Effector memory CD4-positive, alpha-beta T cell (primary cell): ENCODE data around the gene CSE1L.
"Not testable (repeated sequence)": the region's sequence is repeated elsewhere in the genome, so short reads cannot be mapped to it uniquely, and the experiment has no call there.

ENCODE experiments used
- DNase-seq, 3 donors: peaks; one replicate each; pipeline ENCODE4 v3.0.0-alpha.2; 2020
- H3K27ac ChIP-seq: 2 replicates; pipeline ENCODE4 v1.7.0; 2013; ENCODE audit warnings: mild to moderate bottlenecking, low read length, moderate library complexity; ENCODE audit not compliant: insufficient read depth, poor library complexity, severe bottlenecking
- H3K27me3 ChIP-seq: replicated peaks from 2 replicates; pipeline ENCODE4 v1.7.0; 2013; ENCODE audit warnings: mild to moderate bottlenecking, low read length; ENCODE audit not compliant: insufficient read depth, control insufficient read depth, poor library complexity, severe bottlenecking
- H3K36me3 ChIP-seq: 2 replicates; pipeline ENCODE4 v1.7.0; 2013; ENCODE audit warnings: mild to moderate bottlenecking, low read length, moderate library complexity; ENCODE audit not compliant: control insufficient read depth, insufficient read depth
- H3K4me1 ChIP-seq: 2 replicates; pipeline ENCODE4 v1.7.0; 2013; ENCODE audit warnings: low read length, mild to moderate bottlenecking; ENCODE audit not compliant: control insufficient read depth, insufficient read depth, poor library complexity, severe bottlenecking
- H3K4me3 ChIP-seq: 2 replicates; pipeline ENCODE4 v1.7.0; 2013; ENCODE audit warnings: low read length, low read depth, mild to moderate bottlenecking; ENCODE audit not compliant: insufficient read depth, poor library complexity, severe bottlenecking
- H3K9me3 ChIP-seq: 2 replicates; pipeline ENCODE4 v1.7.0; 2013; ENCODE audit warnings: mild to moderate bottlenecking, low read length, moderate library complexity; ENCODE audit not compliant: control insufficient read depth

CSE1L gene

DNA sequence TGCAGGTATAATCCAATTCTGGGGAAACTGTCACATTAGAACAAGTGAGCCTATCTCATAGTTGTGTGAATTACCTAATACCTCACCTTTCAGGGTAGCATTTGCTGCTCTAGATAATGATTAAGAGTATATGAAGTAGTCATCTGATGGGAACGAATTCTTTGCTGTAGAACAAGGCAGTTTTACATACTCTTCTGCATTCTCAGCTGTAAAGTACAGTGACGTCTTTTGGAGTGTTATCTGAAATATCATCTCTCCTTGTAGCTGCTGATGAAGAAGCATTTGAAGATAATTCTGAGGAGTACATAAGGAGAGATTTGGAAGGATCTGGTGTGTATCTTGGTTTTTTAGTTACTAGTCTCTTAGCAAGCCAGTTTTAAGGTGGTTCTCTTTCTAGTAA lies 28.4 kb downstream of the CSE1L start:
- Histone ChIP-seq H3K27me3 (no peaks in the 10 kb centered on the region), H3K9me3 (no peaks in the 10 kb centered on the region), H3K4me1 (no peaks in the 10 kb centered on the region), H3K36me3 (peaks cover 81% of the 10 kb centered on the region), H3K4me3 (no peak overlapping the region), H3K27ac (no peak overlapping the region)
- no peak for DNase-seq

- H3K9me3 ChIP-seq = no peaks in the 10 kb centered on the region
- no peak for DNase-seq
- H3K36me3 ChIP-seq = peaks cover 75% of the 10 kb centered on the region
- no peaks in the 10 kb centered on the region for H3K4me1 ChIP-seq
- H3K27me3 ChIP-seq = no peaks in the 10 kb centered on the region
- H3K4me3 ChIP-seq = no peak overlapping the region
- H3K27ac ChIP-seq = no peak overlapping the region
Measured at GRCh38 chr20:49078310-49078709, 32.2 kb downstream of the CSE1L start.

GRCh38 chr20:49082295-49082694 lies 36.2 kb downstream of the CSE1L start:
- not testable (repeated sequence) for DNase-seq, H3K4me3 ChIP-seq, H3K27ac ChIP-seq, H3K4me1 ChIP-seq, H3K9me3 ChIP-seq, H3K27me3 ChIP-seq
- peaks cover 75% of the 10 kb centered on the region for H3K36me3 ChIP-seq

DNA sequence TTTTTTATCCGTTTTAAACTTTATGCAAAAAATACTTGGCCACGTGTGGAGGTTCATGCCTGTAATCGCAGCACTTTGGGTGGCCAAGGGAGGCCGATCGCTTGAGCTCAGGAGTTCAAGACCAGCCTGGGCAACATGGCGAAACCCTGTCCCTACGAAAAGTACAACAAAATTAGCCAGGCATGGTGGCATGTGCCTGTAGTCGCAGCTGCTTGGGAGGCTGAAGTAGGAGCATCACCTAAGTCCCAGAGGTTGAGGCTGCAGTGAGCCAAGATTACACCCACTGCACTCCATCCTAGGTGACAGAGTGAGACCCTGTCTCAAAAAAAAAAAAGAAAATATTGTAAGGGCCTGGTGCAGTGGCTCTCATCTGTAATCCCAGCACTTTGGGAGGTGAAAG lies 45.0 kb downstream of the CSE1L start:
- H3K27ac ChIP-seq = no peak overlapping the region

DNA sequence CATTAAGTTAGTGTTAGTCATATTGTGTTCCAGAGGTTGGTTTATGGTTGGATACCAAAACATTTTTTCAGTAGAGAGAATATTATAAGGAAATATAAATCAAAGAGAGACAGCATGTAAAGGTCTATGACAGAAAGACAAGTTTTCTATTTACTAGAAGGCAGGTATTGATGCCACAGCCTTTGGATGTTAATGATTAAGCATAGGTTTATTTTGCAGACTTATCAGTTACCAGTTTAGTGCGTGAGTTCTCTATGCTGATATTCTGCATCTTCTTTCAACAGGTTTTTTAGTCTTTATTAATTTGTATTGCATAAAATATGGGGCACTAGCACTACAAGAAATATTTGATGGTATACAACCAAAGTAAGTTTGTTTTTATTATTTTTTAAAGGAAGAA lies 45.6 kb downstream of the CSE1L start:
- Histone ChIP-seq H3K9me3 (no peaks in the 10 kb centered on the region), H3K4me1 (no peaks in the 10 kb centered on the region), H3K27me3 (no peaks in the 10 kb centered on the region), H3K36me3 (peaks cover 97% of the 10 kb centered on the region), H3K4me3 (no peak overlapping the region), H3K27ac (no peak overlapping the region)
- no peak for DNase-seq

More for the DNA sequence above, 45.0 kb downstream of the CSE1L start:
- H3K36me3 ChIP-seq = peaks cover 92% of the 10 kb centered on the region
- H3K4me3 ChIP-seq = no peak overlapping the region
- no peaks in the 10 kb centered on the region for H3K9me3 ChIP-seq
- H3K27me3 ChIP-seq = no peaks in the 10 kb centered on the region
- H3K4me1 ChIP-seq = no peaks in the 10 kb centered on the region
- no peak for DNase-seq

GRCh38 chr20:49096203-49096730 lies 50.2 kb downstream of the CSE1L start:
- no peak for DNase-seq
- no peaks in the 10 kb centered on the region for H3K27me3 ChIP-seq
- no peaks in the 10 kb centered on the region for H3K4me1 ChIP-seq
- H3K4me3 ChIP-seq = no peak overlapping the region
- H3K27ac ChIP-seq = no peak overlapping the region
- H3K9me3 ChIP-seq = no peaks in the 10 kb centered on the region
- H3K36me3 ChIP-seq = peaks cover 56% of the 10 kb centered on the region

DNA sequence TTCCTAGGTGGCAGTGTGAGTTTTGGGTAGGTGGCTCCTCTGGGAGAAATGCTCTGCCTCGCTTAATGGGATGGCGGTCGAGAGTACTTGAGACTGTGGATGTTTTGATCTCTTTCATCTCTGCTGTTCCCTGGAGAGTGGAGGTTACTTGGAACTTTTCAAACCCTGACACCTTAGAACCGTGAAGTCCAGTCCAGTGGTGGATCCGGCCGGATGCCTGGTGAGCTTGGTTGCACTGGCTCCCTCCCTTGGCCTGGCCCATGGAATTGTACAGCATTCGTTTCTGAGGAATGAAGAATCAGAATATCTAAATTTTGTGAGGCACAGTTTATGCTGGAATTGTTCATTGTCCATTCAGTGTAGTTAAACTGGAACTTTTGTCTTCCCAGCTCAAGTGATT lies 51.0 kb downstream of the CSE1L start:
- no peaks in the 10 kb centered on the region for H3K27me3 ChIP-seq
- no peaks in the 10 kb centered on the region for H3K9me3 ChIP-seq
- no peak for DNase-seq
- no peak overlapping the region for H3K27ac ChIP-seq
- H3K4me3 ChIP-seq = no peak overlapping the region
- H3K4me1 ChIP-seq = no peaks in the 10 kb centered on the region
- H3K36me3 ChIP-seq = peaks cover 52% of the 10 kb centered on the region

DNA sequence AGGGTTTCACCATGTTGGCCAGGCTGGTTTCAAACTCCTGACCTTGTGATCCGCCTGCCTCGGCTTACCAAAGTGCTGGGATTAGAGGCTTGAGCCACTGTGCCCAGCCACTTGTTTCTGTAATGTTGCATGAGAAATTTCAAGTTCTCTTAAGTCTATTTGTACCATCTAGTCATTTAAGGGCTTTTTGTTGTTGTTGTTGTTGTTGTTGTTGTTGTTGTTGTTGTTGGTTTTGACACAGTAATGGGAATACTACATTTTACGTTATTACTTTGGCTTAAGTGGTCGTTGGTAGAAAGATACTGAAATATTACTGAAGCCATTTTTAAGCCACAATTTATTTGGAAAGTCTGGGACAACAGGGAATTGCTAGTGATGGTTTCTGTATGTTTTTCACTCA lies 52.0 kb downstream of the CSE1L start:
- peaks cover 45% of the 10 kb centered on the region for H3K36me3 ChIP-seq
- no peak overlapping the region for H3K4me3 ChIP-seq
- DNase-seq = no peak
- H3K27me3 ChIP-seq = no peaks in the 10 kb centered on the region
- H3K27ac ChIP-seq = no peak overlapping the region
- no peaks in the 10 kb centered on the region for H3K4me1 ChIP-seq
- H3K9me3 ChIP-seq = no peaks in the 10 kb centered on the region

DNA sequence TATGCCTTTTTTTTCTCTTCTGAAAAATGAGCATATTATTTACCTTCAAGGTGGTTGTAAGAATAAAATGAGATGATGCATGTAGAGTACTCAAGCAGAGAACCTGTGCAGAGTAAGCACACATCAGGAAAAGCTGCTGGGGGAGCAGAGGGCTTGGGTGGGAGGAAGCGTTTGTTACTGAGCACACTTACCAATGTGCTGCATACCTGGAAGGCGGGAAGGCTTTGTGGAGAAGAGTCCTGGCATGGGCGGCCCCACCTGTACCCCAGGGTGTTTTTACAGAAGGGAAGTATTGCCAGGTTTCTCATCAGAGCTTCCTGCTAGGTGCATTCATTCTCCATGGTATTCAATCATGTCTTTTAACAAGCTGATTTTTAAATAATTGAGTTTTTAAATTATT lies 52.9 kb downstream of the CSE1L start:
- H3K36me3 ChIP-seq = peaks cover 40% of the 10 kb centered on the region
- H3K27ac ChIP-seq = no peak overlapping the region

GRCh38 chr20:49100292-49100691 lies 54.2 kb downstream of the CSE1L start:
- peaks cover 31% of the 10 kb centered on the region for H3K36me3 ChIP-seq
- H3K9me3 ChIP-seq, DNase-seq, H3K27me3 ChIP-seq, H3K27ac ChIP-seq, H3K4me3 ChIP-seq, H3K4me1 ChIP-seq: not testable (repeated sequence)

More for the DNA sequence above, 52.9 kb downstream of the CSE1L start:
- Histone ChIP-seq H3K4me3 (no peak overlapping the region), H3K9me3 (no peaks in the 10 kb centered on the region), H3K27me3 (no peaks in the 10 kb centered on the region), H3K4me1 (no peaks in the 10 kb centered on the region)
- no peak for DNase-seq

DNA sequence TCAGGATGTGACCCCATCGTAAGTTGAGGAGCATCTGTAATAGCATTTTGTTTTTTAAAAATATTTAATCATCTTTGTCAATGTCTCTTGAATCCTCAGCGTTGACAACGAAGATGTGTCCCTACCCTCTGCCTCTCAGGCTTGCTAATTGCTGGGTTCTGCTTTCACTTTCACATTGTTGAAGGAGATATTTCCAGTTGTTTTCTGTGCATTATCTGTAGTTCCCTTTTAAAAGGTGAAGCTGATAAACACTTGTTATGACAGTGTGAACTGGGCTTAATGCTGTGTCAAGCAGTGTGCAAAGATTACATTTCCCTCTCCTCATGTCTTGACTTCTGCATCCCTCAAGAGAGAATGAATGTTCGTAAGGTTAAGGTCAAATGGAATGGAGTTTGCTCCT lies 54.9 kb downstream of the CSE1L start:
- Histone ChIP-seq H3K4me1 (no peaks in the 10 kb centered on the region), H3K27ac (no peak overlapping the region), H3K9me3 (no peaks in the 10 kb centered on the region), H3K4me3 (no peak overlapping the region), H3K36me3 (peaks cover 25% of the 10 kb centered on the region), H3K27me3 (no peaks in the 10 kb centered on the region)
- DNase-seq = no peak
